OCI-LY3 (cell line): Measurements from ENCODE around the gene PPP2R5E.

ENCODE experiments used
- CTCF ChIP-seq: fragments of 200-600, 300-600 bp; sonication (generic); IDR thresholded peaks from 2 replicates; pipeline ENCODE4 v1.5.1; 2014; ENCODE audit warnings: antibody characterized with exemption, low read length, low read depth
- EZH2phosphoT487 ChIP-seq: fragments of 200-600 bp; shearing (Covaris generic); IDR thresholded peaks from 2 replicates; pipeline ENCODE4 v1.6.1; 2018; ENCODE audit warnings: antibody characterized with exemption, mixed run types, low read depth

- TF ChIP-seq CTCF, result no peak
- no peak for TF ChIP-seq EZH2phosphoT487
Observed at GRCh38 chr14:63564318-63564717, 21.1 kb upstream of the PPP2R5E start.
